ENCODE results near the gene PCBD1.

DNA sequence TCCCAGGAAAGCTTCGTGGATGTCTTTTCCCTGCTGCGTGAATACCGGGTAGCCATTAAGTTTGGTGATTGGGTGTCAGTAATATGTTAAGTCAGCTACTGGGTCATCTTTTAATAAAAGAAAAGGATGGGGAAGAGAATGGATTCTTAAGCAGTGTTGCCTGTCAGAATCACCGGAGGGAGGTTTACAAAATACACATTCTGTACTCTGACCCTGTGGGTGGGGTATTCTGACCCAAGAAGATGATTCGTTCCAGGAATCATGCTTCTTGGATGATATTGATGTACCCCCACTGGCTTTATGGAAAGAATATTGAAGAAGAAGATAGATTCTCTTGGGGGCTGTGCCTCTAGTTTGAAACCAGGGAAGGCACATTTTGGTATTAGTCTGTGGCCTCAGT lies 54.3 kb downstream of the PCBD1 start:
- no peak for TF ChIP-seq ZFX (IDR thresholded peaks at IDR 0.05; ENCODE audit: borderline replicate concordance)
- TF ChIP-seq, protein P1, sequence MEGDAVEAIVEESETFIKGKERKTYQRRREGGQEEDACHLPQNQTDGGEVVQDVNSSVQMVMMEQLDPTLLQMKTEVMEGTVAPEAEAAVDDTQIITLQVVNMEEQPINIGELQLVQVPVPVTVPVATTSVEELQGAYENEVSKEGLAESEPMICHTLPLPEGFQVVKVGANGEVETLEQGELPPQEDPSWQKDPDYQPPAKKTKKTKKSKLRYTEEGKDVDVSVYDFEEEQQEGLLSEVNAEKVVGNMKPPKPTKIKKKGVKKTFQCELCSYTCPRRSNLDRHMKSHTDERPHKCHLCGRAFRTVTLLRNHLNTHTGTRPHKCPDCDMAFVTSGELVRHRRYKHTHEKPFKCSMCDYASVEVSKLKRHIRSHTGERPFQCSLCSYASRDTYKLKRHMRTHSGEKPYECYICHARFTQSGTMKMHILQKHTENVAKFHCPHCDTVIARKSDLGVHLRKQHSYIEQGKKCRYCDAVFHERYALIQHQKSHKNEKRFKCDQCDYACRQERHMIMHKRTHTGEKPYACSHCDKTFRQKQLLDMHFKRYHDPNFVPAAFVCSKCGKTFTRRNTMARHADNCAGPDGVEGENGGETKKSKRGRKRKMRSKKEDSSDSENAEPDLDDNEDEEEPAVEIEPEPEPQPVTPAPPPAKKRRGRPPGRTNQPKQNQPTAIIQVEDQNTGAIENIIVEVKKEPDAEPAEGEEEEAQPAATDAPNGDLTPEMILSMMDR (IDR thresholded peaks at IDR 0.05): no peak

Measured in 22Rv1 (cell line).